ENCODE results near the gene WDR88. TPM values are rescaled to one million over a fixed set of nuclear protein-coding genes. Genes with fewer than 3 reads are reported as not detected.
"Not testable (repeated sequence)": the region's sequence is repeated elsewhere in the genome, so short reads cannot be mapped to it uniquely, and the experiment has no call there.

Gene WDR88
- total and polyA plus RNA-seq, 2 of the 4 experiments (the other 2 are of a cell fraction): not detected

DNA sequence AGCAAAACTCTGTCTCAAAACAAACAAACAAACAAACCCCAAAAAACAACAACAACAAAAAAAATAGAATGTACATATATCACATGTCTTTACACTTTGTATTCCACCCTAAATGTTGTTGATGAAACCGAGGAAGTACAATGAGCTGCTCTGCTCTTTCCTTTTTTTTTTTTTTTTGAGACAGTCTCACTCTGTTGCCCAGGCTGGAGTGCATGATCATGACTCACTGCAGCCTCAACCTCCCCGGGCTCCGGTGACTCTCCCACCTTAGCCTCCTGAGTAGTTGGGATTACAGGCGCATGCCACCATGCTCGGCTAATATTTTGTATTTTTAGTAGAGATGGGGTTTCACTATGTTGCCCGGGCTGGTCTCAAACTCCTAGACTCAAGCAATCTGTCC is 31.6 kb downstream of the WDR88 start:
- H4K20me1 ChIP-seq (ENCODE audit: insufficient read depth, low read length): no peaks in the 10 kb centered on the region
- in situ Hi-C loops (cut with MboI; ENCODE audit: low sequenced_read_pairs): no loop called here

DNA sequence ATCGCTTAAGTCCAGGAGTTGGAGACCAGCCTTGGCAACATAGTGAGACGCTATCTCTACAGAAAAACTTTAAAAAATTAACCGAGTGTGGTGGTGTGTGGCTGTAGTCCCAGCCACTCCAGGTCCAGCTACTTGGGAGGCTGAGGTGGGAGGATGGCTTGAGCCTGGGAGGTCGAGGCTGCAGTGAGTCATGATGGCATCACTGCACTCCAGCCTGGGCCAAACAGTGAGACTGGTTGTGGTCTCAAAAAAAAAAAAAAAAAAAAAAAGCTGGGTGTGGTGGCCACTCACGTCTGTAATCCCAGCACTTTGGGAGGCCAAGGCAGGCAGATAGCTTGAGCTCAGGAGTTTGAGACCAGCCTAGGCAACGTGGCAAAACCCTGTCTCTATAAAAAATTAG is 34.1 kb downstream of the WDR88 start:
- ChIA-PET POLR2A (ENCODE audit: unreplicated experiment) (interaction anchor here (0.6 kb wide), 1 partner anchor 116 kb away, joined by 4 read pairs; no protein-coding TSS in a partner anchor), CTCF (interaction anchor here (1.0 to 1.6 kb wide), 2 partner anchors 13 to 22 kb away, joined by 4 to 6 read pairs; no protein-coding TSS in a partner anchor)
- H3K36me3 ChIP-seq (ENCODE audit: control insufficient read depth, insufficient read depth, low read length); ATAC-seq (ENCODE audit: low read depth); H3K4me2 ChIP-seq (ENCODE audit: low read depth, low read length); H3K79me1 ChIP-seq (ENCODE audit: low read depth in 1 of 2, low read length in 2 of 2); H3K4ac ChIP-seq (ENCODE audit: low read depth, low read length); H3K9ac ChIP-seq (ENCODE audit: low read depth, low read length); H2BK5ac ChIP-seq (ENCODE audit: low read depth, low read length, poor library complexity, severe bottlenecking); dilution Hi-C loops (cut with HindIII; ENCODE audit: low sequenced_read_pairs, unreplicated experiment); H4K5ac ChIP-seq (ENCODE audit: low read depth, low read length); H4K8ac ChIP-seq (ENCODE audit: low read depth in 2 of 2, low read length in 2 of 2); H3K23ac ChIP-seq (ENCODE audit: low read depth, low read length); H3K9me3 ChIP-seq (ENCODE audit: control insufficient read depth, insufficient read depth, low read length); H3K14ac ChIP-seq (replicated peaks; ENCODE audit: low read depth, low read length); H2BK15ac ChIP-seq (ENCODE audit: low read depth, low read length); H3K4me3 ChIP-seq (ENCODE audit: insufficient read depth, low read depth, low read length); H3K56ac ChIP-seq (ENCODE audit: extremely low read depth, insufficient read depth, low read length); DNase-seq; H2AFZ ChIP-seq (replicated peaks; ENCODE audit: low read length, poor library complexity); intact Hi-C loops (cut with micrococcal nuclease); H2BK120ac ChIP-seq (ENCODE audit: low read depth, low read length); H3K4me1 ChIP-seq (ENCODE audit: control insufficient read depth, insufficient read depth, low read length); in situ Hi-C loops (cut with MboI; ENCODE audit: low sequenced_read_pairs); H4K91ac ChIP-seq (ENCODE audit: insufficient read depth, low read depth, low read length); H2BK20ac ChIP-seq (ENCODE audit: low read depth, low read length); BruUV-seq (replicated peaks); H3K18ac ChIP-seq (ENCODE audit: low read depth, low read length); H3K9me1 ChIP-seq (ENCODE audit: insufficient read depth, low read length); H2AK5ac ChIP-seq (ENCODE audit: low read depth, low read length); H3K27ac ChIP-seq (ENCODE audit: insufficient read depth, low read length); H3K27me3 ChIP-seq (ENCODE audit: control insufficient read depth, insufficient read depth, low read length); H4K20me1 ChIP-seq (ENCODE audit: insufficient read depth, low read length); H2AK9ac ChIP-seq (replicated peaks; ENCODE audit: low read depth, low read length, poor library complexity): not testable (repeated sequence)
- no CpG with 5 or more reads among the region's 6 CpGs for WGBS, 2 experiments (ENCODE audit: extremely low coverage in 2 of 2, insufficient read length in 1 of 2)

More for the DNA sequence above, 31.6 kb downstream of the WDR88 start:
- H3K4me3 ChIP-seq (ENCODE audit: insufficient read depth, low read depth, low read length): no peak overlapping the region
- ChIA-PET CTCF (interaction anchor here (1.8 kb wide), 1 partner anchor 13 kb away, joined by 7 read pairs; no protein-coding TSS in a partner anchor), POLR2A (ENCODE audit: unreplicated experiment) (no interaction called here)
- no peak overlapping the region for H2BK120ac ChIP-seq (ENCODE audit: low read depth, low read length)
- no CpG with 5 or more reads among the region's 6 CpGs for WGBS, 2 experiments (ENCODE audit: extremely low coverage in 2 of 2, insufficient read length in 1 of 2)
- H2AK9ac ChIP-seq (replicated peaks; ENCODE audit: low read depth, low read length, poor library complexity): no peak overlapping the region
- H3K9me1 ChIP-seq (ENCODE audit: insufficient read depth, low read length): no peaks in the 10 kb centered on the region
- no peak overlapping the region for H4K5ac ChIP-seq (ENCODE audit: low read depth, low read length)
- no peak overlapping the region for H2AFZ ChIP-seq (replicated peaks; ENCODE audit: low read length, poor library complexity)
- BruUV-seq (replicated peaks): no TSS peak
- no peak overlapping the region for H2BK5ac ChIP-seq (ENCODE audit: low read depth, low read length, poor library complexity, severe bottlenecking)
- H3K4ac ChIP-seq (ENCODE audit: low read depth, low read length): no peak overlapping the region
- ATAC-seq (ENCODE audit: low read depth): no peak
- no peak overlapping the region for H3K14ac ChIP-seq (replicated peaks; ENCODE audit: low read depth, low read length)
- no peak overlapping the region for H2BK15ac ChIP-seq (ENCODE audit: low read depth, low read length)
- no peak overlapping the region for H3K18ac ChIP-seq (ENCODE audit: low read depth, low read length)
- no peaks in the 10 kb centered on the region for H3K79me1 ChIP-seq (ENCODE audit: low read depth in 1 of 2, low read length in 2 of 2)
- no peak overlapping the region for H3K27ac ChIP-seq (ENCODE audit: insufficient read depth, low read length)
- no peak overlapping the region for H3K23ac ChIP-seq (ENCODE audit: low read depth, low read length)
- TF ChIP-seq CEBPB (IDR thresholded peaks at IDR 0.05; ENCODE audit: low read depth, low read length) (no peak), BHLHE40 (IDR thresholded peaks at IDR 0.05; ENCODE audit: low read depth, low read length) (no peak), RCOR1 (IDR thresholded peaks at IDR 0.05; ENCODE audit: insufficient replicate concordance, low read length) (no peak), RFX5 (IDR thresholded peaks at IDR 0.05; ENCODE audit: low read depth, low read length) (no peak), MAZ (IDR thresholded peaks at IDR 0.05; ENCODE audit: borderline replicate concordance, low read depth, low read length) (no peak)
- TF ChIP-seq, protein P1, sequence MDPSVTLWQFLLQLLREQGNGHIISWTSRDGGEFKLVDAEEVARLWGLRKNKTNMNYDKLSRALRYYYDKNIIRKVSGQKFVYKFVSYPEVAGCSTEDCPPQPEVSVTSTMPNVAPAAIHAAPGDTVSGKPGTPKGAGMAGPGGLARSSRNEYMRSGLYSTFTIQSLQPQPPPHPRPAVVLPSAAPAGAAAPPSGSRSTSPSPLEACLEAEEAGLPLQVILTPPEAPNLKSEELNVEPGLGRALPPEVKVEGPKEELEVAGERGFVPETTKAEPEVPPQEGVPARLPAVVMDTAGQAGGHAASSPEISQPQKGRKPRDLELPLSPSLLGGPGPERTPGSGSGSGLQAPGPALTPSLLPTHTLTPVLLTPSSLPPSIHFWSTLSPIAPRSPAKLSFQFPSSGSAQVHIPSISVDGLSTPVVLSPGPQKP (IDR thresholded peaks at IDR 0.05; ENCODE audit: borderline replicate concordance, low read depth, low read length): no peak
- TF ChIP-seq, protein P2, sequence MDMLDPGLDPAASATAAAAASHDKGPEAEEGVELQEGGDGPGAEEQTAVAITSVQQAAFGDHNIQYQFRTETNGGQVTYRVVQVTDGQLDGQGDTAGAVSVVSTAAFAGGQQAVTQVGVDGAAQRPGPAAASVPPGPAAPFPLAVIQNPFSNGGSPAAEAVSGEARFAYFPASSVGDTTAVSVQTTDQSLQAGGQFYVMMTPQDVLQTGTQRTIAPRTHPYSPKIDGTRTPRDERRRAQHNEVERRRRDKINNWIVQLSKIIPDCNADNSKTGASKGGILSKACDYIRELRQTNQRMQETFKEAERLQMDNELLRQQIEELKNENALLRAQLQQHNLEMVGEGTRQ (IDR thresholded peaks at IDR 0.05; ENCODE audit: low read depth, low read length): no peak
- no peak overlapping the region for H4K8ac ChIP-seq (ENCODE audit: low read depth in 2 of 2, low read length in 2 of 2)
- no peak overlapping the region for H4K91ac ChIP-seq (ENCODE audit: insufficient read depth, low read depth, low read length)
- H3K9ac ChIP-seq (ENCODE audit: low read depth, low read length): no peak overlapping the region
- no peak overlapping the region for H3K56ac ChIP-seq (ENCODE audit: extremely low read depth, insufficient read depth, low read length)
- no peaks in the 10 kb centered on the region for H3K27me3 ChIP-seq (ENCODE audit: control insufficient read depth, insufficient read depth, low read length)
- dilution Hi-C loops (cut with HindIII; ENCODE audit: low sequenced_read_pairs, unreplicated experiment): no loop called here
- no peak for DNase-seq
- H3K36me3 ChIP-seq (ENCODE audit: control insufficient read depth, insufficient read depth, low read length): no peaks in the 10 kb centered on the region
- H3K4me1 ChIP-seq (ENCODE audit: control insufficient read depth, insufficient read depth, low read length): peaks cover 3% of the 10 kb centered on the region
- no peak overlapping the region for H2BK20ac ChIP-seq (ENCODE audit: low read depth, low read length)
- no peaks in the 10 kb centered on the region for H3K9me3 ChIP-seq (ENCODE audit: control insufficient read depth, insufficient read depth, low read length)
- no peak overlapping the region for H3K4me2 ChIP-seq (ENCODE audit: low read depth, low read length)
- intact Hi-C loops (cut with micrococcal nuclease): no loop called here
- no peak overlapping the region for H2AK5ac ChIP-seq (ENCODE audit: low read depth, low read length)

All from IMR-90 (cell line).